Spleen (tissue), 7 donors: ENCODE results near the gene GOLIM4.
"Not testable (repeated sequence)": the region's sequence is repeated elsewhere in the genome, so short reads cannot be mapped to it uniquely, and the experiment has no call there.

Experiments used
- POLR2A ChIP-seq, 3 donors: fragments of 450-650 bp; IDR thresholded peaks; one replicate each; pipeline ENCODE4 v1.5.1; 2017; ENCODE audit warnings: antibody characterized with exemption in 3 of 3, mild to moderate bottlenecking in 1 of 3
- POLR2AphosphoS5 ChIP-seq, 3 donors: sonication (generic); formaldehyde crosslinking; IDR thresholded peaks; one replicate each; pipeline ENCODE4 v1.5.1; 2017; ENCODE audit warnings: antibody characterized with exemption in 3 of 3
- TF ChIP-seq, protein P1 (sequence below), 11 experiments: fragments of 200-600 bp in 7 of 11; fragments of 450-650 bp in 4 of 11; sonication (generic) in 4 of 11; IDR thresholded peaks in 8 of 11; conservative IDR thresholded peaks in 3 of 11; 1 replicate in 7 of 11; 2 replicates in 4 of 11; pipeline versions ENCODE4 v1.4.0 to v1.8.0; 2016 to 2021; ENCODE audit warnings: antibody characterized with exemption in 11 of 11, inconsistent platforms in 4 of 11, mild to moderate bottlenecking in 1 of 11
- donor health status: DM: no; HTN: no; CAD: no; lungs with moderate emphysema.
- donor health status: DM: no; HTN: no; CAD: no.
- donor health status: DM: no; HTN: no; CAD: no.

DNA sequence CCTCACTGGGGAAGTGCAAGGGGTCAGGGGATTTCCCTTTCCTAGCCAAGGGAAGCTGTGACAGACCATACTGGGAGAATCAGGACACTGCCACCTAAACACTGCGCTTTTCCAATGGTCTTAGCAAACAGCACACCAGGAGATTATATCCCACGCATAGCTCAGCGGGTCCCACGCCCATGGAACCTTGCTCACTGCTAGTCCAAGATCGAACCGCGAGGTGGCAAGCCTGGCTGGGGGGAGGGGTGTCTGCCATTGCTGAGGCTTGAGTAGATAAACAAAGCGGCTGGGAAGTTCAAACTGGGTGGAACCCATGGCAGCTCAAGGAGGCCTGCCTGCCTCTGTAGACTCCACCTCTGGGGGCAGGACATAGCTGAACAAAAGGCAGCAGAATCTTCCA, 32.7 kb upstream of the GOLIM4 start:
- not testable (repeated sequence) for TF ChIP-seq POLR2A, POLR2AphosphoS5 (IDR thresholded peaks at IDR 0.05)
- TF ChIP-seq, protein P1, sequence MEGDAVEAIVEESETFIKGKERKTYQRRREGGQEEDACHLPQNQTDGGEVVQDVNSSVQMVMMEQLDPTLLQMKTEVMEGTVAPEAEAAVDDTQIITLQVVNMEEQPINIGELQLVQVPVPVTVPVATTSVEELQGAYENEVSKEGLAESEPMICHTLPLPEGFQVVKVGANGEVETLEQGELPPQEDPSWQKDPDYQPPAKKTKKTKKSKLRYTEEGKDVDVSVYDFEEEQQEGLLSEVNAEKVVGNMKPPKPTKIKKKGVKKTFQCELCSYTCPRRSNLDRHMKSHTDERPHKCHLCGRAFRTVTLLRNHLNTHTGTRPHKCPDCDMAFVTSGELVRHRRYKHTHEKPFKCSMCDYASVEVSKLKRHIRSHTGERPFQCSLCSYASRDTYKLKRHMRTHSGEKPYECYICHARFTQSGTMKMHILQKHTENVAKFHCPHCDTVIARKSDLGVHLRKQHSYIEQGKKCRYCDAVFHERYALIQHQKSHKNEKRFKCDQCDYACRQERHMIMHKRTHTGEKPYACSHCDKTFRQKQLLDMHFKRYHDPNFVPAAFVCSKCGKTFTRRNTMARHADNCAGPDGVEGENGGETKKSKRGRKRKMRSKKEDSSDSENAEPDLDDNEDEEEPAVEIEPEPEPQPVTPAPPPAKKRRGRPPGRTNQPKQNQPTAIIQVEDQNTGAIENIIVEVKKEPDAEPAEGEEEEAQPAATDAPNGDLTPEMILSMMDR (IDR thresholded peaks at IDR 0.05 in 8 of 11, conservative IDR thresholded peaks at IDR 0.05 in 3 of 11): not testable (repeated sequence)
